ENCODE measurements around the gene NBEA.

NBEA gene

DNA sequence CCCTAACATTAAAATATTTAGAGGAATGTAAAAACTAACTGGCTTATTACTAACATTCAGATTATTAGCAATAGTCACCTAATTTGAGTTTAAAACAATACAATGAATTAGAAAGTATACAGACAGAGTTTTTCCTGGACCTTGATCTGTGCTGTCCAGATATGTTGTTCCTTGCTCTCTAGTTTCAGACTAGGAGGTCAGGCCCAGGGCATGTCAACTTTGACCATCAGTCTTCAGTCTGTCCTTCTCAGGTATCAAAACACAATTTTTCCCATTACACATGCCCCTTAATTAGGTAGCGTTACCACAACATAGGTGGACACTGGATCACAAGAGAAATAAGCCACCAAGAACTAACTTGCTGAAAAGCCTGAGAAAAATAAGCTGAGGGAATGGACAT, 337.4 kb downstream of the NBEA start:
- H3K27ac ChIP-seq (ENCODE audit: low read depth, low read length): no peak overlapping the region
- no peaks in the 10 kb centered on the region for H3K36me3 ChIP-seq (ENCODE audit: control insufficient read depth, insufficient read depth, low read length)
- no peaks in the 10 kb centered on the region for H3K9me3 ChIP-seq (ENCODE audit: control insufficient read depth, insufficient read depth, low read length)
- H3K4me3 ChIP-seq (ENCODE audit: low read depth, low read length): no peak overlapping the region
- no peak overlapping the region for H3K9ac ChIP-seq (ENCODE audit: low read depth, low read length)
- no peaks in the 10 kb centered on the region for H3K4me1 ChIP-seq (ENCODE audit: control insufficient read depth, insufficient read depth, low read length)
- H3K27me3 ChIP-seq (ENCODE audit: control insufficient read depth, insufficient read depth, low read length): no peaks in the 10 kb centered on the region

DNA sequence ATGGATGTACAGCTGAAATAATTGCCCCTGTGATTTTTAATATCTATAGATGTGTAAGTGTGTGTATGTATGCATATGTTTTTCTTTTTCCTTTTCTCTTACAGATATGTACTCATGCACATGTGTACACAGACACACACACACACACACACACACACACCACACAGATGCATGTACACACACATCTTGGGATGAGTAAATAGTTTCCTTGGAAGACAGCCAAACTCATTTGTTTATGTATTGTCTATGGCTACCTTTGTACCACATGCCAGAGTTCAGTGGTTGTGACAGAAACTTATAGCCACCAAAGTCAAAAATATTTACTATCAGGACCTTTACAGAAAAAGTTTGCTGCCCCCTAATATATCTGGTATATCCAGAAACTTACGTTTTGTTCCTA, 341.8 kb downstream of the NBEA start:
- H3K9me3 ChIP-seq (ENCODE audit: control insufficient read depth, insufficient read depth, low read length): no peaks in the 10 kb centered on the region
- no peaks in the 10 kb centered on the region for H3K36me3 ChIP-seq (ENCODE audit: control insufficient read depth, insufficient read depth, low read length)
- H3K9ac ChIP-seq (ENCODE audit: low read depth, low read length): no peak overlapping the region
- 0 out of 2 replicates have a peak, but pooled peaks cover 2% of the 10 kb centered on the region for H3K4me1 ChIP-seq (ENCODE audit: control insufficient read depth, insufficient read depth, low read length)
- H3K4me3 ChIP-seq (ENCODE audit: low read depth, low read length): no peak overlapping the region
- no peak overlapping the region for H3K27ac ChIP-seq (ENCODE audit: low read depth, low read length)
- H3K27me3 ChIP-seq (ENCODE audit: control insufficient read depth, insufficient read depth, low read length): no peaks in the 10 kb centered on the region

GRCh38 chr13:35285677-35286076, 343.6 kb downstream of the NBEA start:
- Histone ChIP-seq H3K9me3 (ENCODE audit: control insufficient read depth, insufficient read depth, low read length) (no peaks in the 10 kb centered on the region), H3K4me3 (ENCODE audit: low read depth, low read length) (no peak overlapping the region), H3K36me3 (ENCODE audit: control insufficient read depth, insufficient read depth, low read length) (no peaks in the 10 kb centered on the region), H3K27ac (ENCODE audit: low read depth, low read length) (no peak overlapping the region), H3K27me3 (ENCODE audit: control insufficient read depth, insufficient read depth, low read length) (no peaks in the 10 kb centered on the region), H3K4me1 (ENCODE audit: control insufficient read depth, insufficient read depth, low read length) (0 out of 2 replicates have a peak, but pooled peaks cover 3% of the 10 kb centered on the region), H3K9ac (ENCODE audit: low read depth, low read length) (no peak overlapping the region)

- Histone ChIP-seq H3K9ac (ENCODE audit: low read depth, low read length) (no peak overlapping the region), H3K27me3 (ENCODE audit: control insufficient read depth, insufficient read depth, low read length) (no peaks in the 10 kb centered on the region), H3K4me3 (ENCODE audit: low read depth, low read length) (no peak overlapping the region), H3K9me3 (ENCODE audit: control insufficient read depth, insufficient read depth, low read length) (no peaks in the 10 kb centered on the region), H3K4me1 (ENCODE audit: control insufficient read depth, insufficient read depth, low read length) (0 out of 2 replicates have a peak, but pooled peaks cover 3% of the 10 kb centered on the region), H3K36me3 (ENCODE audit: control insufficient read depth, insufficient read depth, low read length) (no peaks in the 10 kb centered on the region), H3K27ac (ENCODE audit: low read depth, low read length) (no peak overlapping the region)
Observed at GRCh38 chr13:35292329-35292728, 350.3 kb downstream of the NBEA start.

DNA sequence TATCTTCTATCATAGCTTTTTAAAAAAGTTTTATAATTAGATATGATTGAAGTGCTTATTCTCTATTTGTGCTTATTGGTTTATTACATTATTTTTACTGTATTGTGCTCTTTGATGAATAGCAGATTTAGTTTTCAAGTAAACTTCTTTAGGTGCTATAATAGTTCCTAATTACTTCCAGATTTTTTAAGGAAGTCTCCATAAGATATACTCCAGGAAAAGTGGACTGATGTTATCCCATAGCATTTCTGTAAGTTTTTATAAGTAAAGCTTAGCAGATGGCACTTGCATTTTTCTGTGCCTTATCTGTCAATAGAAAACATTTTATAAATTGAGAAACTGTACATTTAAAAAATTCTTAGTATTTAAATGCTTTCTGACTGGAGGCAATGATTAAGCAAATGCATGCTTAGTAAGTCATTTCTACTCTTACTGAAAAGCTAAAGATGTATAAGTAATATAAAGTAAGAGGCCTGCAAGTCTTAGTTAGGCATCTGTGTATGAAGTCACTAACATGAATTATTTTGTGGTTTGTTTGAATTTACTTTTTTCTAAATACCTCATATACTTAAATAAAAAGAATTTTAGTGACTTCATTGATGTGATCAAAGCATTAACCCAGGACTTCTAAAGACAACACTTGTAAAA, 351.6 kb downstream of the NBEA start:
- H3K9me3 ChIP-seq (ENCODE audit: control insufficient read depth, insufficient read depth, low read length): no peaks in the 10 kb centered on the region
- H3K4me1 ChIP-seq (ENCODE audit: control insufficient read depth, insufficient read depth, low read length): 0 out of 2 replicates have a peak, but pooled peaks cover 2% of the 10 kb centered on the region
- no peaks in the 10 kb centered on the region for H3K36me3 ChIP-seq (ENCODE audit: control insufficient read depth, insufficient read depth, low read length)
- no peak overlapping the region for H3K27ac ChIP-seq (ENCODE audit: low read depth, low read length)
- H3K27me3 ChIP-seq (ENCODE audit: control insufficient read depth, insufficient read depth, low read length): no peaks in the 10 kb centered on the region
- no peak overlapping the region for H3K4me3 ChIP-seq (ENCODE audit: low read depth, low read length)
- no peak overlapping the region for H3K9ac ChIP-seq (ENCODE audit: low read depth, low read length)

GRCh38 chr13:35309706-35310105, 367.6 kb downstream of the NBEA start:
- no peaks in the 10 kb centered on the region for H3K9me3 ChIP-seq (ENCODE audit: control insufficient read depth, insufficient read depth, low read length)
- no peak overlapping the region for H3K9ac ChIP-seq (ENCODE audit: low read depth, low read length)
- no peaks in the 10 kb centered on the region for H3K27me3 ChIP-seq (ENCODE audit: control insufficient read depth, insufficient read depth, low read length)
- H3K27ac ChIP-seq (ENCODE audit: low read depth, low read length): no peak overlapping the region
- no peak overlapping the region for H3K4me3 ChIP-seq (ENCODE audit: low read depth, low read length)
- no peaks in the 10 kb centered on the region; the same call in 1 of the 2 replicates for H3K36me3 ChIP-seq (ENCODE audit: control insufficient read depth, insufficient read depth, low read length)
- no peaks in the 10 kb centered on the region for H3K4me1 ChIP-seq (ENCODE audit: control insufficient read depth, insufficient read depth, low read length)

GRCh38 chr13:35332134-35332533, 390.1 kb downstream of the NBEA start:
- Histone ChIP-seq H3K4me3 (ENCODE audit: low read depth, low read length) (no peak overlapping the region), H3K4me1 (ENCODE audit: control insufficient read depth, insufficient read depth, low read length) (no peaks in the 10 kb centered on the region), H3K9me3 (ENCODE audit: control insufficient read depth, insufficient read depth, low read length) (no peaks in the 10 kb centered on the region), H3K27ac (ENCODE audit: low read depth, low read length) (no peak overlapping the region), H3K36me3 (ENCODE audit: control insufficient read depth, insufficient read depth, low read length) (no peaks in the 10 kb centered on the region), H3K9ac (ENCODE audit: low read depth, low read length) (no peak overlapping the region), H3K27me3 (ENCODE audit: control insufficient read depth, insufficient read depth, low read length) (no peaks in the 10 kb centered on the region)

- H3K27me3 ChIP-seq (ENCODE audit: control insufficient read depth, insufficient read depth, low read length): no peaks in the 10 kb centered on the region
- H3K9me3 ChIP-seq (ENCODE audit: control insufficient read depth, insufficient read depth, low read length): no peaks in the 10 kb centered on the region
- H3K9ac ChIP-seq (ENCODE audit: low read depth, low read length): no peak overlapping the region
- H3K27ac ChIP-seq (ENCODE audit: low read depth, low read length): no peak overlapping the region
- H3K4me1 ChIP-seq (ENCODE audit: control insufficient read depth, insufficient read depth, low read length): peaks cover under 1% of the 10 kb centered on the region; the same call in 1 of the 2 replicates
- no peak overlapping the region for H3K4me3 ChIP-seq (ENCODE audit: low read depth, low read length)
- H3K36me3 ChIP-seq (ENCODE audit: control insufficient read depth, insufficient read depth, low read length): no peaks in the 10 kb centered on the region
Observed at GRCh38 chr13:35333157-35333556, 391.1 kb downstream of the NBEA start.

GRCh38 chr13:35342440-35342839, 400.4 kb downstream of the NBEA start:
- Histone ChIP-seq H3K36me3 (ENCODE audit: control insufficient read depth, insufficient read depth, low read length) (no peaks in the 10 kb centered on the region), H3K4me1 (ENCODE audit: control insufficient read depth, insufficient read depth, low read length) (peaks cover 15% of the 10 kb centered on the region), H3K9me3 (ENCODE audit: control insufficient read depth, insufficient read depth, low read length) (no peaks in the 10 kb centered on the region), H3K4me3 (ENCODE audit: low read depth, low read length) (no peak overlapping the region), H3K9ac (ENCODE audit: low read depth, low read length) (no peak overlapping the region), H3K27ac (ENCODE audit: low read depth, low read length) (no peak overlapping the region), H3K27me3 (ENCODE audit: control insufficient read depth, insufficient read depth, low read length) (no peaks in the 10 kb centered on the region)

- Histone ChIP-seq H3K27ac (ENCODE audit: low read depth, low read length) (no peak overlapping the region), H3K27me3 (ENCODE audit: control insufficient read depth, insufficient read depth, low read length) (no peaks in the 10 kb centered on the region), H3K9me3 (ENCODE audit: control insufficient read depth, insufficient read depth, low read length) (no peaks in the 10 kb centered on the region), H3K4me3 (ENCODE audit: low read depth, low read length) (no peak overlapping the region), H3K9ac (ENCODE audit: low read depth, low read length) (no peak overlapping the region), H3K36me3 (ENCODE audit: control insufficient read depth, insufficient read depth, low read length) (no peaks in the 10 kb centered on the region), H3K4me1 (ENCODE audit: control insufficient read depth, insufficient read depth, low read length) (peaks cover 12% of the 10 kb centered on the region)
Observed at GRCh38 chr13:35343417-35343816, 401.3 kb downstream of the NBEA start.

GRCh38 chr13:35345992-35346391, 403.9 kb downstream of the NBEA start:
- Histone ChIP-seq H3K9me3 (ENCODE audit: control insufficient read depth, insufficient read depth, low read length) (no peaks in the 10 kb centered on the region), H3K36me3 (ENCODE audit: control insufficient read depth, insufficient read depth, low read length) (no peaks in the 10 kb centered on the region)

More at GRCh38 chr13:35345992-35346391, 403.9 kb downstream of the NBEA start:
- Histone ChIP-seq H3K9ac (ENCODE audit: low read depth, low read length) (no peak overlapping the region), H3K27me3 (ENCODE audit: control insufficient read depth, insufficient read depth, low read length) (no peaks in the 10 kb centered on the region), H3K27ac (ENCODE audit: low read depth, low read length) (no peak overlapping the region), H3K4me3 (ENCODE audit: low read depth, low read length) (no peak overlapping the region), H3K4me1 (ENCODE audit: control insufficient read depth, insufficient read depth, low read length) (no peaks in the 10 kb centered on the region)

Measured in HUES48 (cell line).